Urothelium cell line (cell line): ENCODE results near the gene RNF169.
A peak's percentile ranks its signal among the peaks of the same experiment; 100 is the strongest.

Experiments
- DNase-seq: peaks from one replicate; pipeline ENCODE4 v3.0.0; 2011; ENCODE audit warnings: low spot score, mixed read lengths
- FAIRE-seq: peaks from 2 replicates; lab custom pipeline; 2011; peaks lifted over from hg19 to GRCh38; lab: Jason Lieb, UNC

Gene RNF169

GRCh38 chr11:74860743-74861142 is 112.1 kb downstream of the RNF169 start:
- FAIRE-seq: no peak
- DNase-seq: no peak

DNA sequence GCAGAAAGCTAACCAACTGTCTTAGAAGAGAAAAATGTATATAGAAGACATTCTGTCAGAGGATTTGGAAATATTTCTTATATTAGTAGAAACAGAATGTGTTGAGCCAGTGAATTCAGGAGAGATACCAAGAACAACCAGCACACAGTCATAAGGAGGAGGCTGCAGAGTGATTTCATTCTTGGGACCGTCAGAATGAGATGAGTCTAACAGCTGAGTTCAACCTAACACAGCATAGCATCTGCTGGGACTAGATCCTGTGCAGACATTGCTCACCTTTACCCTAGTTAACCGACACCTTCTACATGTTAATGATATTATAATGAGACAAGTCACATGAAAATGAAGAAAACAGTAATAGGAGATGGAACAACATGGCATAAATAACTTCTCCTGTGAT is 114.8 kb downstream of the RNF169 start:
- no peak for FAIRE-seq
- no peak for DNase-seq

DNA sequence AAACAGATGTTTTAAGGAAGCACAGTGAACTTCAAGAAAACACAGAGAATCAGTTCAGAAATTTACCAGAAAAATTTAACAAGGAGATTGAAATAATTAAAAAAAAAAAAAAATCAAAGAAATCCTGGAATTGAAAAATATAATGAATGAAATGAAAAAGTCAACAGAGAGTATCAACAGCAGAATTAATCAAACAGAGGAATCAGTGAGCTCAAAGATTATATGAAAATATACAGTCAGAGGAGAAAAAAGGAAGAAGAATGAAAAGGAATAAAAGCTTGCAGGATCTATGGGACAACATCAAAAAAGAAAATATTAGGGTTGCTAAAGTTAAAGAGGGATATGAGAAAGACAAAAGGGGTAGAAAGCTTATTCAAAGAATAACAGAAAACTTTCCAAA is 117.9 kb downstream of the RNF169 start:
- FAIRE-seq (no peak), DNase-seq (no peak)

GRCh38 chr11:74870485-74870884 is 121.8 kb downstream of the RNF169 start:
- FAIRE-seq: no peak
- DNase-seq: peak; percentile 18

GRCh38 chr11:74871037-74871436 is 122.4 kb downstream of the RNF169 start:
- FAIRE-seq: no peak
- DNase-seq: no peak

GRCh38 chr11:74877132-74877531 is 128.5 kb downstream of the RNF169 start:
- peak; percentile 8 for DNase-seq

More at GRCh38 chr11:74877132-74877531, 128.5 kb downstream of the RNF169 start:
- no peak for FAIRE-seq
